H1 (cell line): Measurements from ENCODE around the gene EXD3. TPM values are rescaled to one million over a fixed set of nuclear protein-coding genes. Genes with fewer than 3 reads are reported as not detected.

Source experiments
- CTCF ChIA-PET: fragments of 300-600 bp; sonication (Branson Sonifier 250); formaldehyde crosslinking; loops from one replicate; lab custom pipeline; 2021; ENCODE audit not compliant: partially characterized antibody; lab: Charles Lee
- POLR2A ChIA-PET: fragments of 300-600 bp; sonication (Branson Sonifier 250); formaldehyde crosslinking; loops from one replicate; lab custom pipeline; 2021; ENCODE audit warnings: inconsistent platforms; ENCODE audit not compliant: partially characterized antibody; lab: Charles Lee
- DNase-seq, 2 experiments: peaks; one replicate each; pipeline versions ENCODE4 v3.0.0 to v3.0.0-alpha.2; 2010 to 2022; ENCODE audit warnings: low spot score in 2 of 2, low read depth in 1 of 2, mixed read lengths in 1 of 2
- FAIRE-seq: peaks from 2 replicates; lab custom pipeline; 2011; peaks lifted over from hg19 to GRCh38; lab: Jason Lieb, UNC
- H2AFZ ChIP-seq: 2 replicates; pipeline ENCODE4 v1.8.1; 2012; ENCODE audit warnings: low read length, inconsistent platforms
- H2AK5ac ChIP-seq: 2 replicates; pipeline ENCODE4 v1.6.1; 2013; ENCODE audit warnings: low read depth, low read length
- H2BK120ac ChIP-seq: replicated peaks from 2 replicates; pipeline ENCODE3; 2013; ENCODE audit warnings: low read depth, low read length, inconsistent platforms
- H2BK12ac ChIP-seq: 2 replicates; pipeline ENCODE4 v1.6.1; 2013; ENCODE audit warnings: low read depth, low read length
- H2BK15ac ChIP-seq: 2 replicates; pipeline ENCODE4 v1.6.1; 2013; ENCODE audit warnings: low read length
- H2BK20ac ChIP-seq: 2 replicates; pipeline ENCODE4 v1.6.1; 2013; ENCODE audit warnings: low read length
- H2BK5ac ChIP-seq: 2 replicates; pipeline ENCODE4 v1.6.1; 2013; ENCODE audit warnings: low read depth, low read length
- H3K14ac ChIP-seq: 2 replicates; pipeline ENCODE4 v1.6.1; 2013; ENCODE audit warnings: inconsistent platforms; ENCODE audit not compliant: insufficient read length
- H3K18ac ChIP-seq: 2 replicates; pipeline ENCODE4 v1.6.1; 2013; ENCODE audit warnings: low read length; ENCODE audit errors: extremely low read depth
- H3K23ac ChIP-seq: 2 replicates; pipeline ENCODE4 v1.6.1; 2013; ENCODE audit warnings: inconsistent platforms; ENCODE audit not compliant: insufficient read length
- H3K23me2 ChIP-seq: 2 replicates; pipeline ENCODE4 v1.6.1; 2013; ENCODE audit warnings: low read depth, low read length
- H3K27ac ChIP-seq: 2 replicates; pipeline ENCODE4 v1.6.1; 2011; ENCODE audit warnings: low read depth, low read length, inconsistent platforms
- H3K27me3 ChIP-seq, 4 experiments: replicated peaks in 1 of 4; 1 replicate in 1 of 4; 2 replicates in 3 of 4; pipeline versions ENCODE4 v1.6.1 to v1.8.1; 2011 to 2013; ENCODE audit warnings: low read length in 3 of 4, mild to moderate bottlenecking in 3 of 4, inconsistent platforms in 2 of 4, mixed read lengths in 2 of 4, moderate library complexity in 1 of 4; ENCODE audit not compliant: control insufficient read depth in 3 of 4, insufficient read depth in 3 of 4; ENCODE audit errors: extremely low read depth in 1 of 4
- H3K36me3 ChIP-seq, 4 experiments: 2 replicates each; pipeline versions ENCODE4 v1.6.1 to v1.8.1; 2011 to 2013; ENCODE audit warnings: mild to moderate bottlenecking in 4 of 4, low read length in 3 of 4, moderate library complexity in 2 of 4, control low read depth in 1 of 4, inconsistent platforms in 1 of 4; ENCODE audit not compliant: insufficient read depth in 4 of 4, control insufficient read depth in 2 of 4
- H3K4ac ChIP-seq: replicated peaks from 2 replicates; pipeline ENCODE3; 2013; ENCODE audit warnings: low read length, low read depth, mixed read lengths, inconsistent platforms; ENCODE audit not compliant: insufficient read length
- H3K4me1 ChIP-seq, 4 experiments: replicated peaks in 1 of 4; 1 replicate in 1 of 4; 2 replicates in 3 of 4; pipeline versions ENCODE4 v1.6.1 to v1.8.1; 2011 to 2013; ENCODE audit warnings: low read length in 3 of 4, inconsistent platforms in 2 of 4, mixed read lengths in 1 of 4; ENCODE audit not compliant: insufficient read depth in 4 of 4, control insufficient read depth in 3 of 4
- H3K4me2 ChIP-seq, 2 experiments: 2 replicates each; pipeline versions ENCODE4 v1.6.1 to v1.8.1; 2011 to 2013; ENCODE audit warnings: low read depth in 2 of 2, low read length in 2 of 2, control low read depth in 1 of 2, inconsistent platforms in 1 of 2, mild to moderate bottlenecking in 1 of 2; ENCODE audit not compliant: insufficient read depth in 1 of 2
- H3K4me3 ChIP-seq, 4 experiments: fragments of 200-600, 300-600 bp in 1 of 4; sonication (generic), shearing (Covaris generic), sonication (Bioruptor Twin) in 1 of 4; 2 replicates each; pipeline versions ENCODE4 v1.5.1 to v1.8.1; 2011 to 2016; ENCODE audit warnings: low read length in 4 of 4, low read depth in 3 of 4, control low read depth in 2 of 4, inconsistent platforms in 2 of 4, mild to moderate bottlenecking in 2 of 4, mixed read lengths in 1 of 4, moderate library complexity in 1 of 4; ENCODE audit not compliant: insufficient read depth in 2 of 4; ENCODE audit errors: extremely low read depth in 1 of 4
- H3K56ac ChIP-seq: replicated peaks from 2 replicates; pipeline ENCODE3; 2013; ENCODE audit warnings: low read depth, mild to moderate bottlenecking, mixed read lengths, low read length, inconsistent platforms; ENCODE audit not compliant: insufficient read length
- H3K79me1 ChIP-seq: 2 replicates; pipeline ENCODE4 v1.6.1; 2013; ENCODE audit warnings: low read depth, low read length, control low read depth
- H3K79me2 ChIP-seq, 2 experiments: 2 replicates each; pipeline versions ENCODE4 v1.6.1 to v1.8.1; 2012 to 2013; ENCODE audit warnings: low read length in 2 of 2, mild to moderate bottlenecking in 2 of 2, inconsistent platforms in 1 of 2; ENCODE audit not compliant: insufficient read depth in 2 of 2, control insufficient read depth in 1 of 2
- H3K9ac ChIP-seq, 4 experiments: replicated peaks in 1 of 4; 1 replicate in 1 of 4; 2 replicates in 3 of 4; pipeline versions ENCODE4 v1.6.1 to v1.8.1; 2011 to 2013; ENCODE audit warnings: low read depth in 3 of 4, low read length in 3 of 4, control low read depth in 2 of 4, mild to moderate bottlenecking in 2 of 4, moderate library complexity in 2 of 4, inconsistent platforms in 1 of 4; ENCODE audit errors: extremely low read depth in 1 of 4
- H3K9me3 ChIP-seq, 2 experiments: 2 replicates each; pipeline versions ENCODE4 v1.6.1 to v1.8.1; 2012 to 2013; ENCODE audit warnings: mild to moderate bottlenecking in 2 of 2, moderate library complexity in 2 of 2, control low read depth in 1 of 2, inconsistent platforms in 1 of 2, low read depth in 1 of 2, low read length in 1 of 2, mixed read lengths in 1 of 2; ENCODE audit not compliant: insufficient read depth in 2 of 2
- H4K20me1 ChIP-seq, 2 experiments: replicated peaks in 1 of 2; 2 replicates each; pipeline versions ENCODE3 to v1.8.1; 2011 to 2013; ENCODE audit warnings: inconsistent platforms in 2 of 2, low read length in 2 of 2, mild to moderate bottlenecking in 1 of 2; ENCODE audit not compliant: insufficient read depth in 2 of 2, control insufficient read depth in 1 of 2
- H4K5ac ChIP-seq: 2 replicates; pipeline ENCODE4 v1.6.1; 2013; ENCODE audit warnings: low read length, low read depth, mixed read lengths, inconsistent platforms; ENCODE audit not compliant: insufficient read length
- H4K8ac ChIP-seq: 2 replicates; pipeline ENCODE4 v1.8.0; 2013; ENCODE audit warnings: mild to moderate bottlenecking, moderate library complexity, low read length, inconsistent platforms; ENCODE audit not compliant: insufficient read depth; ENCODE audit errors: extremely low read depth
- H4K91ac ChIP-seq: replicated peaks from 2 replicates; pipeline ENCODE3; 2013; ENCODE audit warnings: low read length, mixed read lengths, inconsistent platforms; ENCODE audit not compliant: insufficient read length
- ATF2 ChIP-seq: IDR thresholded peaks from 2 replicates; pipeline ENCODE4 v1.6.1; 2012; ENCODE audit warnings: low read length, inconsistent platforms
- BRCA1 ChIP-seq: IDR thresholded peaks from 2 replicates; pipeline ENCODE4 v1.6.1; 2012; ENCODE audit warnings: low read depth, low read length, improper control_type of control experiment
- CHD1 ChIP-seq: IDR thresholded peaks from 2 replicates; pipeline ENCODE4 v1.6.1; 2012; ENCODE audit warnings: low read depth, low read length, improper control_type of control experiment
- EGR1 ChIP-seq: IDR thresholded peaks from 2 replicates; pipeline ENCODE4 v1.6.1; 2011; ENCODE audit warnings: low read depth, low read length, borderline replicate concordance
- EP300 ChIP-seq, 2 experiments: IDR thresholded peaks; 1 replicate in 1 of 2; 2 replicates in 1 of 2; pipeline ENCODE4 v1.6.1; 2011 to 2012; ENCODE audit warnings: low read depth in 2 of 2, low read length in 2 of 2, mild to moderate bottlenecking in 2 of 2, borderline replicate concordance in 1 of 2, inconsistent platforms in 1 of 2, moderate library complexity in 1 of 2
- JUN ChIP-seq: IDR thresholded peaks from 2 replicates; pipeline ENCODE4 v1.6.1; 2011; ENCODE audit warnings: low read depth, mild to moderate bottlenecking, improper control_type of control experiment, low read length
- POLR2AphosphoS5 ChIP-seq: IDR thresholded peaks from 2 replicates; pipeline ENCODE4 v1.6.1; 2011; ENCODE audit warnings: low read depth, low read length
- SRF ChIP-seq: IDR thresholded peaks from 2 replicates; pipeline ENCODE4 v1.6.1; 2011; ENCODE audit warnings: mild to moderate bottlenecking, low read depth, low read length, moderate library complexity
- TAF1 ChIP-seq: IDR thresholded peaks from 2 replicates; pipeline ENCODE4 v1.6.1; 2011; ENCODE audit warnings: mild to moderate bottlenecking, low read depth, low read length
- WGBS, 2 experiments: shearing (Covaris generic) in 1 of 2; methylation state at CpG; one replicate each; pipeline versions ENCODE4 v1.1.6 to v1.1.7; 2013 to 2015; ENCODE audit warnings: low lambda C conversion rate in 2 of 2, mixed read lengths in 2 of 2, inconsistent platforms in 1 of 2, low coverage in 1 of 2, missing lambda C conversion rate in 1 of 2; ENCODE audit not compliant: insufficient replicate concordance in 2 of 2, insufficient coverage in 1 of 2, insufficient read length in 1 of 2; ENCODE audit errors: extremely low coverage in 1 of 2, missing lambda C conversion rate in 1 of 2; 5-methylcytosine and 5-hydroxymethylcytosine counted together
- polyA plus RNA-seq, 7 experiments: library from polyadenylated mRNA; depleted of rRNA in 3 of 7; stranded (reverse) in 5 of 7; unstranded in 2 of 7; fragments of >200 nt in 5 of 7; fragments of 200-250 nt in 2 of 7; gene quantifications; 1 replicate in 5 of 7; 2 replicates in 1 of 7; 4 replicates in 1 of 7; pipeline versions ENCODE4 v1.2.1 to v1.2.3, GENCODE V29; 2011 to 2013; ENCODE audit warnings: missing spikeins in 2 of 7, mixed read lengths in 2 of 7
- total RNA-seq: library from RNA; stranded (reverse); fragmentation: NEBNext Ultra II Directional; extraction: Animal tissue kit (Norgen Biotek cat#: 25700); gene quantifications from 2 replicates; pipeline ENCODE4 v1.2.1, GENCODE V29; 2021

EXD3 gene
- total and polyA plus RNA-seq, 2 of the 8 experiments (the other 6 are each of a cell fraction or from before 2014, with no cell fraction given) = 7.2 to 9.4 TPM

- H3K27ac ChIP-seq = no peak overlapping the region
- 0 out of 2 replicates have a peak overlapping the region, but pooled peaks have one; percentile 18 for H2BK15ac ChIP-seq
- H3K4me3 ChIP-seq = no peak overlapping the region
- no peaks in the 10 kb centered on the region for H3K79me2 ChIP-seq
- H3K4me2 ChIP-seq = no peak overlapping the region
- H3K9ac ChIP-seq = no peak overlapping the region
- H3K23ac ChIP-seq = no peak overlapping the region
- no peaks in the 10 kb centered on the region for H4K20me1 ChIP-seq
- no peak overlapping the region for H2BK120ac ChIP-seq
- ChIA-PET POLR2A (interaction anchor here (1.4 to 11.9 kb wide), 2 partner anchors 21 to 81 kb away, joined by 3 to 129 read pairs; partner anchors contain the start of genes NRARP and TUBB4B), CTCF (interaction anchor here (0.7 to 3.6 kb wide), 3 partner anchors 19 to 40 kb away, joined by 3 to 18 read pairs (median 11); partner anchors contain the start of gene NRARP)
- H3K23me2 ChIP-seq = no peaks in the 10 kb centered on the region
- FAIRE-seq (no peak), DNase-seq (peak in 1 of 2 experiments; percentile 41)
- H3K79me1 ChIP-seq = no peaks in the 10 kb centered on the region
- H4K91ac ChIP-seq = peak overlapping the region; percentile 7
- peaks cover 0 to 4% (median 0%) of the 10 kb centered on the region in 4 experiments; a peak in 2 of 7 replicates for H3K27me3 ChIP-seq
- H4K8ac ChIP-seq = peak overlapping the region; percentile 57; the same call in 1 of the 2 replicates
- H2AFZ ChIP-seq = no peak overlapping the region
- no peak overlapping the region for H2BK12ac ChIP-seq
- H3K14ac ChIP-seq = no peak overlapping the region
- H2BK5ac ChIP-seq = no peak overlapping the region
- H2AK5ac ChIP-seq = 0 out of 2 replicates have a peak overlapping the region, but pooled peaks have one; percentile 39
- no peak overlapping the region for H3K4ac ChIP-seq
- no peak overlapping the region for H3K56ac ChIP-seq
- H3K9me3 ChIP-seq = no peaks in the 10 kb centered on the region
- no peak overlapping the region for H3K18ac ChIP-seq
- peaks cover 0 to 16% (median 5%) of the 10 kb centered on the region in 4 experiments; a peak in 4 of 7 replicates for H3K4me1 ChIP-seq
- no peaks in the 10 kb centered on the region for H3K36me3 ChIP-seq
- WGBS, 2 experiments = 92% methylated on average over 22 of the region's 22 CpGs; no CpG with 5 or more reads in 1 of the 2 experiments
- no peak overlapping the region; the same call in 1 of the 2 replicates for H2BK20ac ChIP-seq
- no peak overlapping the region for H4K5ac ChIP-seq
- no peak for TF ChIP-seq POLR2AphosphoS5
- TF ChIP-seq CHD1 = no peak
- no peak for TF ChIP-seq TAF1
- no peak for TF ChIP-seq JUN
- TF ChIP-seq EGR1 = no peak
- no peak for TF ChIP-seq ATF2
- no peak for TF ChIP-seq EP300 (IDR thresholded peaks at IDR 0.05; ENCODE audit: borderline replicate concordance in 1 of 2, low read depth in 2 of 2, low read length in 2 of 2)
- TF ChIP-seq SRF = no peak
- TF ChIP-seq BRCA1 = no peak
These were observed 101.1 kb downstream of the EXD3 start for GRCh38 chr9:137321726-137322361.
